ENCODE results near the gene WSCD1. TPM values are rescaled to one million over a fixed set of nuclear protein-coding genes. Genes with fewer than 3 reads are reported as not detected.

Gene WSCD1
- total RNA-seq, 3 donors from 2014 or later (not counting 1 experiment from before 2014, with no cell fraction given): 0.47 to 2.1 (median 1.9) TPM

- no peaks in the 10 kb centered on the region for H3K9me3 Mint-ChIP-seq
- WGBS (ENCODE audit: insufficient coverage): no CpG with 5 or more reads among the region's 1 CpG
- H3K9me3 ChIP-seq (ENCODE audit: control insufficient read depth, insufficient read depth, low read length): no peaks in the 10 kb centered on the region
- H3K27me3 ChIP-seq (ENCODE audit: control insufficient read depth, insufficient read depth, low read length): no peaks in the 10 kb centered on the region
- H3K27ac Mint-ChIP-seq: no peak overlapping the region
- DNase-seq (no peak), ATAC-seq (no peak)
- H3K4me1 Mint-ChIP-seq: no peaks in the 10 kb centered on the region
- H3K4me3 Mint-ChIP-seq: no peak overlapping the region
- no peak overlapping the region for H3K4me3 ChIP-seq (ENCODE audit: low read length)
- H3K36me3 Mint-ChIP-seq: no peaks in the 10 kb centered on the region
- no peak for TF ChIP-seq CTCF (IDR thresholded peaks at IDR 0.05)
- H3K36me3 ChIP-seq (ENCODE audit: control insufficient read depth, insufficient read depth, low read length): no peaks in the 10 kb centered on the region
- H3K27ac ChIP-seq (ENCODE audit: low read length): no peak overlapping the region
- peaks cover 3 to 11% of the 10 kb centered on the region in 2 donors for H3K27me3 Mint-ChIP-seq (ENCODE audit: low read depth in 2 of 2)
- intact Hi-C loops (cut with micrococcal nuclease): no loop called here
- no peaks in the 10 kb centered on the region for H3K4me1 ChIP-seq (ENCODE audit: control insufficient read depth, insufficient read depth, low read length)
Measured at GRCh38 chr17:6046931-6047330, 23.2 kb upstream of the WSCD1 start.

GRCh38 chr17:6047966-6048365, 22.2 kb upstream of the WSCD1 start:
- 86% methylated on average over 3 of the region's 3 CpGs for WGBS (ENCODE audit: insufficient coverage)
- no peak for DNase-seq
- H3K4me3 ChIP-seq (ENCODE audit: low read length): no peak overlapping the region

GRCh38 chr17:6048486-6048885, 21.7 kb upstream of the WSCD1 start:
- 92% methylated on average over 5 of the region's 5 CpGs for WGBS (ENCODE audit: insufficient coverage)
- Histone ChIP-seq H3K27me3 (ENCODE audit: control insufficient read depth, insufficient read depth, low read length) (no peaks in the 10 kb centered on the region), H3K27ac (ENCODE audit: low read length) (no peak overlapping the region), H3K9me3 (ENCODE audit: control insufficient read depth, insufficient read depth, low read length) (no peaks in the 10 kb centered on the region), H3K4me3 (ENCODE audit: low read length) (no peak overlapping the region), H3K4me1 (ENCODE audit: control insufficient read depth, insufficient read depth, low read length) (no peaks in the 10 kb centered on the region), H3K36me3 (ENCODE audit: control insufficient read depth, insufficient read depth, low read length) (no peaks in the 10 kb centered on the region)
- DNase-seq (no peak), ATAC-seq (no peak)
- Mint-ChIP-seq H3K9me3 (no peaks in the 10 kb centered on the region), H3K27me3 (ENCODE audit: low read depth in 2 of 2) (peaks cover 7 to 26% of the 10 kb centered on the region in 2 donors), H3K4me1 (no peaks in the 10 kb centered on the region), H3K27ac (no peak overlapping the region), H3K4me3 (no peak overlapping the region), H3K36me3 (no peaks in the 10 kb centered on the region)
- intact Hi-C loops (cut with micrococcal nuclease): no loop called here
- TF ChIP-seq CTCF (IDR thresholded peaks at IDR 0.05): no peak

More at GRCh38 chr17:6047966-6048365, 22.2 kb upstream of the WSCD1 start:
- Mint-ChIP-seq H3K9me3 (no peaks in the 10 kb centered on the region), H3K36me3 (no peaks in the 10 kb centered on the region), H3K4me1 (no peaks in the 10 kb centered on the region), H3K27ac (no peak overlapping the region), H3K27me3 (ENCODE audit: low read depth in 2 of 2) (peaks cover 7 to 20% of the 10 kb centered on the region in 2 donors), H3K4me3 (no peak overlapping the region)
- no peaks in the 10 kb centered on the region for H3K4me1 ChIP-seq (ENCODE audit: control insufficient read depth, insufficient read depth, low read length)
- ATAC-seq: no peak
- H3K27me3 ChIP-seq (ENCODE audit: control insufficient read depth, insufficient read depth, low read length): no peaks in the 10 kb centered on the region
- no peak for TF ChIP-seq CTCF (IDR thresholded peaks at IDR 0.05)
- no peaks in the 10 kb centered on the region for H3K9me3 ChIP-seq (ENCODE audit: control insufficient read depth, insufficient read depth, low read length)
- no peak overlapping the region for H3K27ac ChIP-seq (ENCODE audit: low read length)
- H3K36me3 ChIP-seq (ENCODE audit: control insufficient read depth, insufficient read depth, low read length): no peaks in the 10 kb centered on the region
- intact Hi-C loops (cut with micrococcal nuclease): no loop called here

- intact Hi-C loops (cut with micrococcal nuclease): no loop called here
- Histone ChIP-seq H3K36me3 (ENCODE audit: control insufficient read depth, insufficient read depth, low read length) (no peaks in the 10 kb centered on the region), H3K27ac (ENCODE audit: low read length) (no peak overlapping the region), H3K9me3 (ENCODE audit: control insufficient read depth, insufficient read depth, low read length) (no peaks in the 10 kb centered on the region), H3K4me1 (ENCODE audit: control insufficient read depth, insufficient read depth, low read length) (no peaks in the 10 kb centered on the region), H3K4me3 (ENCODE audit: low read length) (no peak overlapping the region), H3K27me3 (ENCODE audit: control insufficient read depth, insufficient read depth, low read length) (no peaks in the 10 kb centered on the region)
- H3K36me3 Mint-ChIP-seq: no peaks in the 10 kb centered on the region
- H3K4me1 Mint-ChIP-seq: no peaks in the 10 kb centered on the region
- H3K27ac Mint-ChIP-seq: no peak overlapping the region
- DNase-seq: no peak
- no peaks in the 10 kb centered on the region for H3K9me3 Mint-ChIP-seq
- H3K4me3 Mint-ChIP-seq: no peak overlapping the region
- no peak for TF ChIP-seq CTCF (IDR thresholded peaks at IDR 0.05)
- WGBS (ENCODE audit: insufficient coverage): 70% methylated on average over 3 of the region's 3 CpGs
- ATAC-seq: no peak
- H3K27me3 Mint-ChIP-seq (ENCODE audit: low read depth in 2 of 2): peaks cover 7 to 38% of the 10 kb centered on the region in 2 donors
Measured at GRCh38 chr17:6052926-6053325, 17.3 kb upstream of the WSCD1 start.
